NCI-H510A treated with DMSO at 0.1 percent for 48 hours (cell line): Measurements from ENCODE around the gene SMAGP.
"Not testable (repeated sequence)": the region's sequence is repeated elsewhere in the genome, so short reads cannot be mapped to it uniquely, and the experiment has no call there.

ENCODE experiments used
- DNase-seq: peaks from one replicate; lab custom pipeline; 2025; lab: John Stamatoyannopoulos, UW

The SMAGP gene, protein sequence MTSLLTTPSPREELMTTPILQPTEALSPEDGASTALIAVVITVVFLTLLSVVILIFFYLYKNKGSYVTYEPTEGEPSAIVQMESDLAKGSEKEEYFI

DNA sequence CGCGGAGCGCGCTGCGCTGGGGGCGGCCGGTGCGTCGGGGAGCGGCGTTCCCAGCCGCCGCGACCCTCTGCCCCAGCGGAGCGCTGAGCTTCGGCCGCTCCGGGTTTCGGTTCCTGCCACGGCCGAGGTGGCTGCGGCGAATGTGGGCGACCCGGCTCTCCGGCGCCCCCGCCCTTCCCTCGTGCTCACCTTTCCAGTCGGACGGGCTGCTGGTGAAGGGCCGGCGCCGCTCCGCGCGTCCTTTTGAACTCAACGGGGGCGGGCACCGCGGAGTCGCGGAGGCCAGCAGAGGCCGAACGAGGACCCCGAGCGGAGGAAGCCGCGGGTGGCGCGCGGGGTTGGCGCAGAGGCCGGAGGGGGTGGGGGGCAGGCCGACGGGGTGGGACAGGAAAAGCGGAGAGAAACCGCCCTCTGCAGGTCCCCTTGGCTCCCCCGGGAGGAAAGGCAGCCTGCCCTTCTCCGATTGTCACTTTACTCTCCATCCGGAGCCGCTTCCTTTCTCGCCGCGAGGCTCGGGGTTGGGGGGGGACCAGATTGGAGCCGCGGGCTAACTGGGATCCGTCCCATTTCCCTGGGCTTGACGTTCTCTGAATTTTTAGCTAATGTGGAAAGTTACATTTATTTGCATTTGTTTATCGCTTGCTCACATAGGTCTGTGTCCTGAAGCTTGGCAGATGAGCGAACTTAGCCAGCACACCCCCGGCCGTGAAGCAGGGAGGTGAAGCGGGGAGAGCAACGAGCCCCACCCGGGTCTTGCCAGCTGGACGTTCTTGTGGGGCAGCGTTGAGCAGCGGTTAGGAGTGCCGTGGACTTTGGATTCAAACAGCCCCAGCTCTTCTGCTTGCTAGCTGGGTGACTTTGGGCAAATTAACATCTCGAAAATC, at the start of gene SMAGP:
SMAGP (minus strand) TSS at position 349 of the 884 bp plus-strand sequence. CDS start 1,137 bp downstream, outside the sequence.
- DNase-seq: peak; percentile 70

DNA sequence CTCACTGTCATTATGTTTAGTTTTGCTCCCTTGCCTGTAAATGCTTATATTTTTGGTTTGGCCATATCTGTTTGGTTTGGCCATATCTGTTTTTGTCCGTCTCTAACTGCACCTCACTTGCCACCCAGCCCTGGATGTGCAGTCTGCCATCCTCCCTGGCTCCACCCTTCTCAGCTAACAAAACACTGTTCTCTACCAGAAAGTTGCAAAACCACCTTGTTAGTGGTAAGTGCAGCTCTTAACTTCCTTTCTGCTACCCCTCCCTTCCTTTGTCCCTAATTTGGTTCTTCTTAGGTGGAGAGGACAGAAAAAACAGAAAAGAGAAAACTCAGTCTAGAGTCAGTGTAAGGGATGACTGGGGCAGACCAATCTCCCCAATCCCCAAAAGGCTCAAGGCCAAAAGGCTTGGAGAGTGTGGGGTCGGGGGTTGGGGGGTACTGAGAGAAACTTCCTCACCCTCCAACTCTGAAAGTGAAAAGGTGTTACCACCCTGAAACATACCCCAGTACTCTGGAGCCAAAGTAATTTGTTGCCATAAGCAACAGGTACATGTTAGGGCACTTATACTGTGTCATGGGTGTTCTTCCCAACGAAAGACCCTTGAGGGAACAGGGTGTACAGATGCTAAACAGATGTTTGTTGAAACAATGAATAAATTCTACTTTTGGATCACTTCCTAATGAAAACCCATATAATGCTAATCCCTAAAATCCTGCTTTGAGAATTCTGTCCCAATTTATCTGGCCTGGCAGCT, 48.8 kb upstream of the SMAGP start:
- DNase-seq: no peak

DNA sequence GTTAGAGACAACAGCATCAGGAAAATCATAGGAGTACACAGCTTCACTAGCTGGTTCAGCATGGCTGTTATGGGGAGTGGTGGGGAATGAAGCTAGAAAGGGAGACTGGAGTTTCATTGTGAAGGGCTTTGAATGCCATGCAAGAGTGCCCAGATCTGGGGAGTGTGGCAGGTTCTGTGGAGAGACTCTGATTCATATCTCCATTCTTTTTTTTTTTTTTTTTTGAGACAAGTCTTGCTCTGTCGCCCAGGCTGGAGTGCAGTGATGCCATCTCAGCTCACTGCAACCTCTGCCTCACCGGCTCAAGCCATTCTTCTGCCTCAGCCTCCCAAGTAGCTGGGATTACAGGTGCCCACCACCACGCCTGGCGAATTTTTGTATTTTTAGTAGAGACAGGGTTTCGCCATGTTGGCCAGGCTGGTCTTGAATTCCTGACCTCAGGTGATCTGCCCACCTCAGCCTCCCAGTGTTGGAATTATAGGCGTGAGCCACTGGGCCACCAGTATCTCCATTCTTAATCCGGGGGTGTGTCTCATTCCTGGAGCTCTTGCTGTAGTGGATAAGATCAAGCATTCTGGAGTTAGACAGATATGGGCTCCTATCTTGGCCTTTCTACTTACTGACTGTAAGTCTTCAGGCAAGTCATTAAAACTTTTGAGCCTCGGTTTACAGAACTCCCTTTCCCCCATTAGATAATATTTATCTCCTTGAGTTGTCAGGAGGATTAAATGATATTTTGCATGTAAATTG, 48.0 kb upstream of the SMAGP start:
- not testable (repeated sequence) for DNase-seq

DNA sequence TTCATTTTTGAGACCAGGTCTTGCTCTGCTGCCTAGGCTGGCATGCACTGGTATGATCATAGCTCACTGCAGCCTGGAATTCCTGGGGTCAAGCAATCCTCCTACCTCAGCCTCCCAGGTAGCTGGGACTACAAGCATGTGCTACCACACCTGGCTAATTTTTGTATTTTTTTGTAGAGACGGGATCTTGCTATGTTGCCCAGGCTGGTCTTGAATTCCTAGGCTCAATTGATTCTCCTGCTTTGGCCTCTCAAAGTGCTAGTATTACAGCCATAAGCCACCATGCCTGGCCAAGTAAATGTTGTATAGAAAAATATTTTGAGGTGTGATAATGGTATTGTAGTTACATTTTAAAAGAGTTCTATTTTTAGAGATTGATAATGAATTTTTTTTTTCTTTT, 41.2 kb upstream of the SMAGP start:
- DNase-seq: no peak

DNA sequence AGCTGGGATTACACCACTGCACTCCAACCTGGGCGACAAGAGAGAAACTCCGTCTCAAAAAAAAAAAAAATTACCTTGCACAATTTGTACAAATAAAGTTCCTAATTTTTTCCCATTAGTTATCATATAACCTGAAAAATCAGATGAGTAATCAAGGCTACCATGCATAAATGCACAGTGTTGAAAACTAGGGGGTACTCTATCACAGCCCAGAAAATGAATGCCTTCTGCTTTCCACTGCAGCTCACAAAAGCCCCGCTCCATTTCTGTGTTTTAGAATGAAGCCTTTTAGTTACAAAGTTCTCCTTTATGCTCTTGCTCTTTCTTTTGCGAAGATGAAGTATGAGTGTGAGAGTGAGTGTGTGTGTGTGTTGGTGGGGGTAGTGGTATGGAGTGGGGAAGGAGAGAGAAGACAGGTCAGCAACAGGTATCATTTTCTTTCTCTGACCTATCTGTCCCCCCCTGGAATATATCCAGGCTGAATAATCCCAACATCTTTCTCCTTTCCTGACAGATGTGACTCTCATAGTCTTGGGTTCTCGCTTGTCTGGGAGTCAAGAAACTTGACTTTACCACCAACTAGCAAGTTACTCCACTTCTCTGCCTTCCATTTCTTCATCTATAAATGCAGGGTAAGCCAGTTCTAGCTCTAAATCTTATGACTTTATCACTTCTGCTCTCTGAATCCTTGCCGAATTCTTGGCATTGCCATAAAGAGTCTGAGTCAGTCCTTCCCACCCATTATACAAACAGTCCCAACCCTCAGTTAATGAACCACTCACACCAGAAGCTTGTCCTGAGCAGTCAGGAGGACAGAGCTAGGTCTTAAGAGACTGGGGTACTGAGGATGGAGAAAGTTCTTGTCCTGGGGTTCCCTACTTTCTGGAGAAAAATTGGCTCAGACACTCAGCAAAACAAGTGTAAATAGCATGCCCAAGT, 37.7 kb upstream of the SMAGP start:
- no peak for DNase-seq

DNA sequence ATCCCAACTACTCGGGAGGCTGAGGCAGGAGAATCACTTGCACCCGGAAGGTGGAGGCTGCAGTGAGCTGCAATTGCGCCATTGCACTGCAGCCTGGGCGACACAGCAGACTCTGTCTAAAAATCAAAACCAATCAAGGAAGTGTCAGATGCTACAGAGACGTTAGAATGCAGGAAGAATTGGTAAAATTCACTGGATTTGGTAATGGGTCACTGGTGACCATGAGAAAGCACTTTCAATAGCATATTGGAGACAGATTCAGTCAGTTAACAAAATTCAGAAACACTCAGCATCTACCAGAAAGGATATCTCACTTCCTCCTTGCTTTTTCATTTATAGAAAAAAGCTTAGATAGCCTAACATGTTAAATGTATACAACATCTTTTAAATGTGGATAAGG, 36.3 kb upstream of the SMAGP start:
- no peak for DNase-seq

DNA sequence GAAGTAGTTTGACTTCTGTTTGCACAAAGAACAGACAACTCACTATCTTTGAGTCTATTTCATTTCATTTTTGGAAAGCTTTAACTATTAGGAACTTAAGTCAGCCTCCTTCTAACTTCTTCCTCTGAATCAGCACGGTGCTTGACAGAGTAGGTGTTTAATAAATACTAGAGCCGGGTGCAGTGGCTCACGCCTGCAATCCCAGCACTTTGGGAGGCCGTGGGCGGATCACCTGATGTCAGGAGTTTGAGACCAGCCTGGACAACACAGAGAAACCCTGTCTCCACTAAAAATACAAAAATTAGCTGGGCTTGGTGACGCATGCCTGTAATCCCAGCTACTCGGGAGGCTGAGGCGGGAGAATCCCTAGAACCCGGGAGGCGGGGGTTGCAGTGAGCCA, 30.6 kb upstream of the SMAGP start:
- not testable (repeated sequence) for DNase-seq

DNA sequence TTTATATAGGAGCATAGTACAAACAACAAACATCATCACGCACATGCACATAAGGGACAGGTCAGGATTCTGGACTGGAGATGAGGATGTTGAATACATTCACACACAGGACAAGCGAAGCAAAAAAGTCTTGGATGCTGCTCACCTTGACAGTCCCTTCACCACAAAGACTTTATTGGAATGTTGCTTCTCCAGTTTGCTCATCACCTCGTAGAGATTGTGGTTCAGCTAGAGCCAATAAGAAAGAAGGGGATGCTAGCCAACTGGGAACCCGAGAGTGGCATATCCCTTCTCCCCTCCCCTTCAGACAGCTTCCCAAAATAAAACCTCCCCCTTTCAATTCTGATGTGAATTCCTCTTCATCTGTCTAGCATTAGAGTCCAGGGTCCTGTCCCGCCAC, 25.4 kb upstream of the SMAGP start:
- DNase-seq: no peak

DNA sequence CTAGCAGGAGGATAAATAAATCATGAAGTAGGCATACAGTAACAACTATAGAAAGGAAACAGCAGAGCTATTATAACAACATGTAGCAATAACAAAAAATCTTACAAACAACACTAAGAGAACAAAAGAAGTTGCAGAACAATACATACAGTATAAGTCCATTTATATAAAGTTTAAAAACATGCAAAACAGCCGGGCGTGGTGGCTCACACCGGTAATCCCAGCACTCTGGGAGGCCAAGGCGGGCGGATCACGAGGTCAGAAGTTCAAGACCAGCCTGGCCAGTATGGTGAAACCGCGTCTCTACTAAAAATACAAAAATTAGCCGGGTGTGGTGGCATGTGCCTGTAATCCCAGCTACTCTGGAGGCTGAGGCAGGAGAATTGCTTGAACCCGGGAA, 23.9 kb upstream of the SMAGP start:
- not testable (repeated sequence) for DNase-seq

DNA sequence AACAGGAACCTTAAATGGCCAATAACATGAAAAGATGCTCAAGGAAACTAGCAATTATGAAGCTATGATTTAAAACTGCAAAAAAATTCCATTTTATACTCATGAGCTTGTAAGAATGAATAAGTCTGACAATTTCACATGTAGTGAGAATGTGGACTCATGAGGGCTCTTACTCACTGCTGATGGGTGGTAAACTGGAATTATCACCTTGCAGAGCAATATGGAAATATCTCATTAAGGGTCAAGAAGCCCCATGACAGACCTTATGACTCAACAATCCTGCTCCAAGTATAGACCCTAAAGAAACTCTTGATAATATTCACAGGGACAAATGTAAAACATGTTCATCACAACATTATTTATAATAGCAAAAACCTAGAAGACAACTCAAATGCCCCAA, 23.5 kb upstream of the SMAGP start:
- no peak for DNase-seq

DNA sequence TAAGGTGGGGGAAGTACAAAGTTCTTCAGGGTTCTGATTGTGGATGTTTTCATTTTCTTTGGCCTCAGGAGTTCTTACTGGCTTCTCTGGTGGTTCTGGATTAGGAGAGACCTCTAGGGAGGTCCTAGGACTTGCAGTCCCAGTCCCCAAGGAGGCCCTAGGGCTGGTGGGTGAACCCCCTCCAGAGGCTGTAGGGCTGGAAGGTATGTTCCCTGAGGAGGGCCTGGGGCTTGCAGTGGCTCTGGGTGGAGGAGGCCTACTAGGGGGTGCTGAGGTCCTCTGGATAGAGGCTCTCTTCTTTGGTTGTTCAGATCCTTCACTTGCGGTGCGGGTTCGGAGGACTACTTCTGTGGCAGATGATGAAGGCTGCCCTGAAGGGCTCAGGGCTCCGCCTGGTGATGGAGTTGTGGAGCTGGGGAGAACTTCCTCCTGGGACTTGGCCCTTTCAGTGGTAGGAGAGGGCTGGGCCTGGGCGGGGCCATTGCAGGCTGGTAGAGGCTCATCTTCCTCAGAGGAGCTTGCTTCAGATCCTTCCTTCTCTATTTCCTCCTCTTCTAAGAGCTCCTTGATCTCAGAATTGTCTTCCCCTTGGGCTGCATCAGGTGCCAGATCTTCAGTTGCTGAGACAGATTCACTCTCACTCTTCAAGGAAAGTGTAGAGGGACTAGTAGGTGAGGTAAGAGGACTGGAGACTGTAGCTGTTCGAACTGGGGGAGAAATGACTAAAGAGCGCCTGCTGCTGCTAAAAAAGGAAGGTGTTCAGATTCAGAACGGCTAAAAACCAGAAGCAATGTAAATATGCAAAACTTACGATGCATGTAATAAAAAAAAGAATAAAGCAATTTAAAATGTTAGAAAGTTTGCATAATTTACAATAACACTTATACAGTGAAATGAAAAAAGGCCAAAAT, 21.6 kb upstream of the SMAGP start:
- DNase-seq: not testable (repeated sequence)

DNA sequence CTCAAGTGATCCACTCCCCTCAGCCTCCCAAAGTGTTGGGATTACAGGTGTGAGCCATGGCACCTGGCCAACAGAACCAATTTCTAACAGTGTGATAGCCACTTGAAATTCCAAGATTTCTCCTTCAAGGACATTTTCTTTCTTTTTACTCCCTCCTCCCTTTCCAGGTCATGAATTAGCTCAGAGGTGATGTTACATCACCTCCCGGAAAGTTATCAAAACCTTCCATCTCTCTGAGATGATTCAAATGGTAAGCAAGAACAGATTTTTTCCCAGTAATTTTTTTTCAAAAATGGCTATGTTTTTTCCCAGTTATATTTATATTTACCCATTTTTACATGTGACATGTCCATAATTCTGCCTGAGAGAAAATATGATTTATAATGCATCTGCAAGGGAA, 15.6 kb upstream of the SMAGP start:
- DNase-seq: no peak

DNA sequence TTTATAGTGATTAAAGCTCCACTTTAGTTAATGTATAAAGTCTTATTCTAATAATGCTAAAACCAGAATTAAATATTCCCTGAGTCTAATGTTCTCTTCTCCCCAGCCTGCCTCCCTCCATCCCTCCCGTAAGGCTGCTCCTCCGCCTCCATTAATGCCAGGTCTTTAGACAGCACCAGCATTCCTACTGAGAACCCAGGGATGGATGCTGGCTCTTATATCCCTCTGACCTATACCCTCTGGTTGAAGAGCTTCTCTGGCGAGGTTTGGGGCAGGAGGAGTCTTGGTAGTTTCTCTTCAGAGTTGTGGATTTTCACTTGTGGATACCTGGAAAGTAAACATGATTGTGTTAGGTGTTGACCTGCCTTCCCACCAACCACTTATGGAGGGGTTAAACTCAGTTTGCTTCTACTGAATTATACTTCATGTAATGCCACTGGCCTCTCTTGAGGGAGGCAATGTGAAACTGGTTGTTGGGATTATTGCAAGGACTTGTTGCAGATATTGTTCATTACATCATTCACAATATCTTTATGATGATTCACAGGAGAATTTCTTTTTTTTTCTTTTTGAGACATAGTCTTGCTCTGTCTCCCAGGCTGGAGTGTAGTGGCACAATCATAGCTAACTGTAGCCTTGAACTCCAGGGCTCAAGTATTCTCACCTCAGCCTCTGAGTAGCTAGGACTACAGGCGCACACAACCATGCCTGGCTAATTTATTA, 11.1 kb upstream of the SMAGP start:
- no peak for DNase-seq

DNA sequence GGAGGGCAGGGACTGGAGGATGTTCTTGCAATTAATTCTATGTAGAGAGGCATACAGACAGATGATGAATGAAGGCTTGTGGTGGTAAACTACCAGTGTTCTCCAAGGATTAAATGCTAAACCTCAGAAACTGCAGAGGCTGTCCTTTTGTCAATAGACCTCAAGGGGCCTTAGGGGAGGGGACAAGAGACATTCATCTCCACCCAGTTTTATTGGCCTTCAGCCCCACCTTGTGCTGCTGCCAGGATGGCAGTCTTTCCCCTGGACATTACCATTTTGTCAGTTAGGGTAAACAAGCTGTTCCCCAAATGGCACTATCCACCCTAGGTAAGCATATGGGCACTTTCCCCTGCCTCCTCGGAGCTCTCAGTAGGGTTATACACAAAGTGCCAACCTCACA, 4.9 kb upstream of the SMAGP start:
- DNase-seq: no peak

DNA sequence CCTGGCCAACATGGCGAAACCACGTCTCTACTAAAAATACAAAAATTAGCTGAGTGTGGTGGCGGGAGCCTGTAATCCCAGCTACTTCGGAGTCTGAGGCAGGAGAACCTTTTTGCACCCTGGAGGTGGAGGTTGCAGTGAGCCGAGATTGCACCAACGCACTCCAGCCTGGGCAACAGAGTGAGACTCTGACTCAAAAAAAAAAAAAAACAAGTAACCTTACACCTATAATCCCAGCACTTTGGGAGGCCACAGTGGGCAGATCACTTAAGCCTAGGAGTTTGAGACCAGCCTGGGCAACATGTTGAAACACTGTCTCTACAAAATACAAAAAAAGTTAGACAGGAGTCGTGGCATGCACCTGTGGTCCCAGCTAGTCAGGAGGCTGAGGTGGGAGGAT, 2.6 kb upstream of the SMAGP start:
- DNase-seq: not testable (repeated sequence)

DNA sequence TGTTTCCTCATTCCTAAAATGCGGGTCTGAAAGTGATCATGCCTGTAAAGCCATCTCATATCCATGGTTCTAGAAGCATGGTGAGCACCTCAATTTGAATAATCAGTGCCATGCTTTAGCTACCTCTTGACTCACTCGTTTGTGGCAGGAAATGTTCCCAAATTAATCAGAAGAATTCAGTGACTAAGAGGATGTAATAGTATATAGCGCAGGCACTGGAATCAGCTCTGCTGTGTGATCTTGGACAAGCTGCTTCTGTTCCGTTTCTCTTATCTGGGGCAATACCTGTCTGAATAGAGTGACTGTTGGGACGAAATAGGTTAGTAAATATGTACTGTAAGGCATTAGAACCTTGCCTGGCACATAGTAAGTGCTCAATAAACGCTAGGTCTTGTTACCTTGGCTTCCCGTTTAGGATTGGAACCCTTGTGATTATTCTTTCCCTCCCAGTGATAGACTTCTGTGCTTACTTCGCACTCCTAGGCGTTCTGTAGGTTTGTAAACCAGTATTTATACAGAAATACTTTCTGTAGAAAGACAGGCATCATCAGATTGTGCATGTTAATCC, 820 bp upstream of the SMAGP start:
- DNase-seq: peak; percentile 33

DNA sequence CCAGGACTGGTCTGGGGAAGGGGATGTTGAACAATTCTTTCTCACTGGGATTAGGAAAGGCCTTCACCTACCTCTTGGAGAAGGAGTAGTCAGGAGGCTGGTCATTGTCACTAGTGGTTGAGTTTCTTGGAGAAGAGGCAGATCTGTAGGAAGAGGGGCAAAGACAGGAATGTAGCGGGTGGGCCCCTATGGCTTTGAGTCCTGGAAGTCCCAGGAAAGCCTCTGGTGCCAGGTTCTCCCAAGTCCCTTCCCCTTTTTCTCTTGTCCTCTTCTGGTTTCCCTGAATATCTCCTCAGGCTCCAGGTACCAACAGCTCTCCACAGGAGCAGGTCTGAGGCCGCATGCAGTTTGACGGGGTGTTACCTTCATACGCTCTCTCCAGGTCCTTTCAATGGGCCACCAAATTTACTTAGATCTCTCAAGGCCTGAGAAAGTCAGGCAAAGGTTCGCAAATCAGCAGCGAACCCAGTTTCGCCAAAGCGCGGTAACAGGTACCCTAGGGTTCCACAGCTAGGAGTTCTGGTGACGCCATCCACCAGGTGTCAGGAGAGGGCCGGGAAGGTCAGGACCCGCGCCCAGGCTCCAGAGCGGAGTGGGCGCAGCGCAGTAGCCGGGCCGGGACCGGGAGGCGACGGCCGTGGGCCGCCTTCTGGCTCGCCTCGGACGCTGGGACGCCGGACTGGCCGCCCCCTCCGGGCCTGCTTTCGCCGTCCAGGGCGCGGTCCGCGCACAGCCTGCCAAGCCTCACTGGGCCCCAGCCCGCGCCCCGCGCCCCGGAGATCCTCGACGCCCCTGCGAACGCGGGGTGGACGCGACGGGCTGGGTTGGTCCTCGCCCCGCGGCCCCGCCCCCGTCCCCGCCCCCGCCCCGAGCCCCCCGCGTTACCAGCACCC, 795 bp downstream of the SMAGP start:
- DNase-seq: peak; percentile 72

DNA sequence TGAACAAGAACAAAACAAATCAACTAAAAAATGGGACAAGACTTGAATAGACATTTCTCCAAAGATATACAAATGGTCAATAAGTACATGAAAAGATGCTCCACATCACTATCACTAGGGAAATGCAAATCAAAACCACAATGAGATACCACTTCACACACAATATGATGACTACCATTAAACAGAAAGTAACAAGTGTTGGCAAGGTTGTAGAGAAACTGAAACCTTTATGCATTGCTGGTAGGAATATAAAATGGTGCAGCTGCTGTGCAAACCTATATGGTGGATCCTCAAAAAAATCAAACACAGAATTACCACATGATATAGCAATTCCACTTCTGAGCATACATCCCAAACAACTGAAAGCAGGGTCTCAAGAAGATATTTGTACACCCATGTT, 5.2 kb downstream of the SMAGP start:
- no peak for DNase-seq
